Heart left ventricle (tissue), 13 donors: ENCODE results near the gene TPRN.

Experiments used
- POLR2A ChIP-seq, 2 donors: fragments of 450-650 bp; IDR thresholded peaks; one replicate each; pipeline ENCODE4 v1.6.1; 2017; ENCODE audit warnings: antibody characterized with exemption in 2 of 2, mild to moderate bottlenecking in 2 of 2, moderate library complexity in 2 of 2
- TF ChIP-seq, protein P1 (sequence below), 12 donors: fragments of 200-600 bp; sonication (generic) in 4 of 12; IDR thresholded peaks; one replicate each; pipeline versions ENCODE4 v1.5.0 to v1.8.0; 2018 to 2022; ENCODE audit warnings: antibody characterized with exemption in 12 of 12, mild to moderate bottlenecking in 5 of 12
- donor health status: ischemic (EF 13 %, LVEDD 7.1; RV severe dilation, severe dysfunction).
- donor health status: DM: no; HTN: yes; CAD: no.
- donor health status: DM: no; HTN: no; CAD: no.
- donor health status: ischemic (EF 25% LVEDD 6.9; RV normal size, moderate dysfunction).
- donor health status: ischemic (EF 25% LVEDD 5.7; RV mildly dilated, moderate dysfunction).
- donor health status: ischemic (EF 35%, LVEDD 5.7; RV mildly dilated, moderate dysfunction).
- donor health status: nonischemic (EF 11% LVEDD 7.7; RV severe dilation, severe dysfunction).
- donor health status: DM: yes; HTN: yes; CAD: no.
- donor health status: PGD.
- donor health status: ischemic (EF 29% LVEDD 5.4; RV normal size, mild dysfunction).
- donor health status: nonischemic (EF 23%, LVEDD 6.1; RV moderate dilation, normal function).

DNA sequence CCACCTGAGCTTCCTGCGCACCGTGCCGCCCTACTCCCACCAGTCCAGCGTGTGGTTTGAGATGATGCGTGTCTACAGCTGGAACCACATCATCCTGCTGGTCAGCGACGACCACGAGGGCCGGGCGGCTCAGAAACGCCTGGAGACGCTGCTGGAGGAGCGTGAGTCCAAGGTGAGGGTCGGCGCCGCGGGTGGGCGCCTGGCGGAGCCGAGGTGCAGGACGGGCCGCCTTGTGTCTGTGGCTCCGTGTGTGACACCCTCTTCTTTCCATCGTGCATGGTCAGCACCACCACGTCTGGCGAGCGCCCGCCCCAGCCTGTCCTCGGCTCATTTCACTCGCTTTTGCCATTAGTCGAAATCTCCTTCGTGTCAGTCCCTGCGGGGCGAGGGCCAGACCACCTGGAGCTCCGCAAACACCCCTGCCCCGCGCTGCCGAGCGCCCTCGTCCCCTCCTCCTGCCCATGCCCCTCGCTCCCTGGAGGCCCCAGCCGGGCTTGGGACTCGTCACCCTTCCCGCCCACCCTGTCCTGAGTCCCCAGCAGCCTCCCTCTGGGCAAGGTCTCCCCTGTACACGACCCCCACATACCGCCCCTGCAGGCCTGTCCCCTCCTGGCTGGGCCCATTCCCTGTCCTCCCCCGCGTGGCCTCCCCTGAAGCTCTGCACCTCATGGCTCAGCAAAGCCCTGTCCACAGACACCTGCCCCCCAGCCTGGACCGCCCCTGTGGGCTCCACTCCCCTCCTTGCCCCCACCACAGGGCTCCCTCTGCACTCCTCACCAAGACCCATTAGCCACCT is 54.6 kb downstream of the TPRN start:
- TF ChIP-seq, protein P1, sequence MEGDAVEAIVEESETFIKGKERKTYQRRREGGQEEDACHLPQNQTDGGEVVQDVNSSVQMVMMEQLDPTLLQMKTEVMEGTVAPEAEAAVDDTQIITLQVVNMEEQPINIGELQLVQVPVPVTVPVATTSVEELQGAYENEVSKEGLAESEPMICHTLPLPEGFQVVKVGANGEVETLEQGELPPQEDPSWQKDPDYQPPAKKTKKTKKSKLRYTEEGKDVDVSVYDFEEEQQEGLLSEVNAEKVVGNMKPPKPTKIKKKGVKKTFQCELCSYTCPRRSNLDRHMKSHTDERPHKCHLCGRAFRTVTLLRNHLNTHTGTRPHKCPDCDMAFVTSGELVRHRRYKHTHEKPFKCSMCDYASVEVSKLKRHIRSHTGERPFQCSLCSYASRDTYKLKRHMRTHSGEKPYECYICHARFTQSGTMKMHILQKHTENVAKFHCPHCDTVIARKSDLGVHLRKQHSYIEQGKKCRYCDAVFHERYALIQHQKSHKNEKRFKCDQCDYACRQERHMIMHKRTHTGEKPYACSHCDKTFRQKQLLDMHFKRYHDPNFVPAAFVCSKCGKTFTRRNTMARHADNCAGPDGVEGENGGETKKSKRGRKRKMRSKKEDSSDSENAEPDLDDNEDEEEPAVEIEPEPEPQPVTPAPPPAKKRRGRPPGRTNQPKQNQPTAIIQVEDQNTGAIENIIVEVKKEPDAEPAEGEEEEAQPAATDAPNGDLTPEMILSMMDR (IDR thresholded peaks at IDR 0.05) = no peak
- TF ChIP-seq POLR2A (IDR thresholded peaks at IDR 0.05) = no peak
